Fibroblast of skin of right quadriceps (primary cell): ENCODE results near the gene ZFP36.
A peak's percentile ranks its signal among the peaks of the same experiment; 100 is the strongest.
"Not testable (repeated sequence)": the region's sequence is repeated elsewhere in the genome, so short reads cannot be mapped to it uniquely, and the experiment has no call there.

Experiments used
- DNase-seq: peaks from one replicate; pipeline ENCODE4 v3.0.0-alpha.2; 2013

ZFP36 gene, protein sequence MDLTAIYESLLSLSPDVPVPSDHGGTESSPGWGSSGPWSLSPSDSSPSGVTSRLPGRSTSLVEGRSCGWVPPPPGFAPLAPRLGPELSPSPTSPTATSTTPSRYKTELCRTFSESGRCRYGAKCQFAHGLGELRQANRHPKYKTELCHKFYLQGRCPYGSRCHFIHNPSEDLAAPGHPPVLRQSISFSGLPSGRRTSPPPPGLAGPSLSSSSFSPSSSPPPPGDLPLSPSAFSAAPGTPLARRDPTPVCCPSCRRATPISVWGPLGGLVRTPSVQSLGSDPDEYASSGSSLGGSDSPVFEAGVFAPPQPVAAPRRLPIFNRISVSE

DNA sequence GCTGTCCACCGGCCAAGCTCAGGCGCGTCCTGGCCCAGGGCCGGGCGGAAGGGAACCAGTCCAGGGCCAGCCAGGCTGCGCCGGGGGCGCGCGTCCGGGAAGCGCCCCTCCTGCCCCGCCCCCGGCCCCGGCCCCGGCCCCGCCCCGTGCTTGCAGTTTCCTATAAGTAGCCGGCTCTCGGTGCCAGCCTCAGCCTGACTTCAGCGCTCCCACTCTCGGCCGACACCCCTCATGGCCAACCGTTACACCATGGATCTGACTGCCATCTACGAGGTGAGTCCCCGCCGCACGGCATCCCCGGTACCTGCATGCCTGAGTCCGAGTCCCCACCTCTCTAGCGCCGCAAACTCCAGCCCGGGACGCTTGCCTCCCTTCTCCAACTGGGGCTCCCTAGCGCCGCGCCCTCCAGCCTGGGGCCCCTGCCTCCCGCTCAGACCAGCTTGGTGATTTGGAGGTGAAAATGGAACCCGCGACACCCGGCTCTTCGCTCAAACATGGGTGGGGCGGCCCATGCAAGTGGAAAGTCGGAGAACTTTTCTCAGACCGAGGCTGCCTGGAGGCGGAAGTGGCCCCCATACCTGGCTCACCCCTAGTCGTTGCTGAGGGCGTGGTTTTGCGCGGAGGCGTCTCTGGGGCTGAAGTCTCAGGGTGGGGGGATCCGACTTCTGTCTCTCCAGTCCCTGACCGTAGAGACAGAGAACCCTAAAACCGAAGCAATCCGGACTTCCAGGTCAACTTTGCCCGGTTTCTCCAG is at the start of gene ZFP36:
ZFP36 (plus strand) TSS at position 192 of the 754 bp plus-strand sequence; CDS start at position 250, 58 bp downstream.
- DNase-seq, result peak; percentile 82

DNA sequence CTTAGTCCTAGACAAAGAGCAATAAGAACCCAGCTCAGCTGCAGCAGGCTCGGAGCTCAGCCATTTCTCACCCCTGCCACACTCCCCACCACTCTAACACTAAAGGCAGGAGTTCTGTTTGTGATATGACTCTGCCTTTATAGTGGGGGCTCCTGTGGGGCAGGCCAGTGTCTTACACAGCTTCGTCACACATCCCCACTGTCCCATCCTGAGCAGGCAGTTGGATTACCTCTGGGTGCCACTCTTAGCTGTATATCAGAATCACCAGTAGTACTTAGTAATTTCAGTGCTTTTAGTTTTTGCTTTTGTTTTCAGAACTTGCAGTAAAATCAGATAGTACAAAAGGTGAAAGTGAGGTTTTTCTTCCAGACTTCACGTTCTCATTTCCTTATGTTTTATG is 47.6 kb upstream of the ZFP36 start:
- no peak for DNase-seq

GRCh38 chr19:39360599-39360998 is 46.0 kb upstream of the ZFP36 start:
- DNase-seq, result no peak

- peak; percentile 76 for DNase-seq
These were observed 43.7 kb upstream of the ZFP36 start for GRCh38 chr19:39362682-39363657.

DNA sequence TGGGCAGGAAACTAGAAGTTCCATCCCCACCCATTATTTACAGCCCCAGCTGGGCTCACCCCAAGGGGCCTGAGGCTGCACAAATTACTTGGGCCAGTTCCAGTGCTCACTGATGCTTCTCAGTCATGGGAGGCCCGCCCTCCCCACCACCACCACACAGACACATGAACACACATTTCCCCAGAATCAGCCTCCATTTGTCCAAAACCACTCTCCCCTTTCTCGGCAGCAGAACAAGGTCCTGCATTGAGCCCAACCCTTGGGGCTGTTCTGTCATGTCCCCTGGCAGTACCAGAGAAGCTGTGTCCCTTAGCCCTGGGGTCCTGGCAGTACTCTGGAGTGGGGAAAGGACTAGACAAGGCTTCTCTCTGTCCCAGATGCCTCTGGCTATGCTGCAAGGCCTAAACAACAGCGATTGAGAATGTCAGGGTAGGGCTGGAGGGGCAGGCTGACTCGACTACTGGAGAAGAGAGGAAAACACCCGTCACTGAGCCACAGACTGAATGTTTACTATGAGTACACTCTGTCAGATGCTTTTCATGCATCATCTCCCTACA is 42.7 kb upstream of the ZFP36 start:
- DNase-seq, result peak; percentile 66

GRCh38 chr19:39365531-39365930 is 41.1 kb upstream of the ZFP36 start:
- DNase-seq, result no peak

- DNase-seq, result no peak
These were observed 37.4 kb upstream of the ZFP36 start for GRCh38 chr19:39369200-39369599.

GRCh38 chr19:39370735-39371134 is 35.9 kb upstream of the ZFP36 start:
- no peak for DNase-seq

GRCh38 chr19:39372047-39372802 is 34.4 kb upstream of the ZFP36 start:
- DNase-seq, result peak; percentile 96

DNA sequence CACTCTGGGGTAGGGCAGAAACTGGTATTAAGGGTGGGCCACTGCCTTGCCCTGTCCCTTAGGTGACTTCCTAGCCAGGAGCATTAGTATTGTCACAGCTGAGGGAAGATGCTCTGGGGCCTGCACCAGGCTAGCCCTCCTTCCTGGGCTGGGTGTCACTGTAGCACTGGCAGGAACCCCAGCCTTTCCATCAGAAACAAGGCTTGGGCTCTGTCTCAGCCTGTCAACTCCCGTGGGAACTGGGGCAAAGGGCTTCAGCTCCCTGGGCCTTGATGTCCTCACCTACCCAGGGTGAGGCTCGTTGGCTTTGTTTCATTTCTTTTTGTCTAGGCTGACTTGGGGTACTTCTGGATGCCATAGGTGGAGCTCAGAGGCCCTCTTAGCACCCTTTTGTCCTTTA is 33.7 kb upstream of the ZFP36 start:
- no peak for DNase-seq

GRCh38 chr19:39375929-39376328 is 30.7 kb upstream of the ZFP36 start:
- DNase-seq, result no peak

- DNase-seq, result no peak
These were observed 29.0 kb upstream of the ZFP36 start for GRCh38 chr19:39377373-39378362.

GRCh38 chr19:39379366-39379765 is 27.3 kb upstream of the ZFP36 start:
- not testable (repeated sequence) for DNase-seq

DNA sequence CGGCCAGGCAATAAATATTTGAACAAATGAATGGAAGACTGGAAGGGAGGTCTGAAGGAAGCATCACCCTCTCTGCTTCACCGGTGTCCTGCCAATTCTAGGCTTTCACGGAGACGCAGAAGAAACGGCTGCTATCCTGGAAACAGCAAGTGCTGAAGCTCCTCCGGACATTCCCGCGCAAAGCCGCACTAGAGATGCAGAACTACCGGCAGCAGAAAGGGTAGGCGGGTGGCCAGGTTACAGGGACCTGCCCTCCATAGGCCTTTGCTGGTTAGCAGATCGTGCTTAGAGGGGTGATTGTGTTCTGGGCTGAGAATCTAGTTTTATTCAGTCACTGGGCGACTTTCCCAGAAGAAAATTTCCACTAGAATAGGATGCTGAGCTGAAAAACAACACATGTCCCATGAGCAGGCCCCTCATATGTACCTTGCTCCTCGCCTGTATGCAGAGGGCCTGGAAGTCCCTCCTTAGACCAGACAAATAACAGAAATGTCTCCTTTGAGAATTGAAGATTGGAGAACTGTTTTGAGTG is 26.7 kb upstream of the ZFP36 start:
- DNase-seq, result no peak

- no peak for DNase-seq
These were observed 25.8 kb upstream of the ZFP36 start for GRCh38 chr19:39380521-39381502.

DNA sequence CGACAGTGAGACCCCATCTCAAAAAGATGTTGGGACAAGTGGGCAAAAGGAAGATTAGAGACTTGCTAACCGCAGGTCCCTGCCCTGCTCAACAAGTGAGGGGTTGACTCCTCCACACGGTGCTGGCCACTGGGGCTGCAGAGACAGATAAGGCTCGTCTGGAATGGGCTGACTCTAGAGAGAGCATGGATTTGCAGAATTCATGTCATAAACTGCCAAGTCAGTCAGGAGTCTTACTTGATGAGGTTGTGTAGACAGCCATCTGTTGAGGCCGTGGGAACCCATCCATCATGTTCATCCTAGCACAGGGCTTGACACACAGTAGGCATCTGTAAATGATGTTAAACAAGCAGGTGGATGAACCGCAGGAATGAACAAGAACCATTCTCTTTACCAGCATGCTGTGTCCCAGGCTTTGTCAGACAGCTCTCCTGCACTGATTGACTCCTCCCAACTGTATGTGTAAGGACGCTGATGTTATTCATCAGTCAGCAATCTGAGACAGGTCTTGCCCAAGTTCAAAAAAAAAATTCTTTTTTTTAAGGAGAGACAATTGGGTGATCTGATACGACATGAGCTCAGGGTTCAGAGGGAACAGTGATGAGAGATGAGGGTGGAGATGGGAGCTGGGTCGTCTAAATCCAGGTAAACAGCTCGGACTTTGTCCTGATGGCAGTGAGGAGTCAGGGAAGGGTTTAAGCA is 24.6 kb upstream of the ZFP36 start:
- DNase-seq, result no peak

GRCh38 chr19:39382991-39383828 is 23.4 kb upstream of the ZFP36 start:
- DNase-seq, result no peak
